WTC11 (cell line): ENCODE measurements around the gene GABBR2.

ENCODE experiments used
- CREB1 ChIP-seq: sonication (generic); formaldehyde crosslinking; IDR thresholded peaks from 2 replicates; pipeline ENCODE4 v1.8.0; 2023; ENCODE audit warnings: mild to moderate bottlenecking, missing genetic modification reagents
- CREM ChIP-seq: sonication (generic); formaldehyde crosslinking; IDR thresholded peaks from 2 replicates; pipeline ENCODE4 v1.8.1; 2022; ENCODE audit warnings: mild to moderate bottlenecking, missing genetic modification reagents, moderate library complexity
- GTF2I ChIP-seq: fragments of 250-450 bp; sonication (Bioruptor Pico); conservative IDR thresholded peaks from 2 replicates; pipeline ENCODE4 v1.4.0; 2021; ENCODE audit warnings: mild to moderate bottlenecking
- MXD4 ChIP-seq: fragments of 250-450 bp; sonication (Bioruptor Pico); IDR thresholded peaks from 2 replicates; pipeline ENCODE4 v1.8.0; 2021; ENCODE audit warnings: mild to moderate bottlenecking, moderate library complexity, borderline replicate concordance
- SP1 ChIP-seq: sonication (generic); formaldehyde crosslinking; conservative IDR thresholded peaks from 2 replicates; pipeline ENCODE4 v1.8.1; 2022; ENCODE audit warnings: missing genetic modification reagents
- TF ChIP-seq, protein P1 (sequence below): fragments of 200-600 bp; IDR thresholded peaks from 2 replicates; pipeline ENCODE4 v1.8.0; 2022; ENCODE audit warnings: antibody characterized with exemption

- TF ChIP-seq, protein P1, sequence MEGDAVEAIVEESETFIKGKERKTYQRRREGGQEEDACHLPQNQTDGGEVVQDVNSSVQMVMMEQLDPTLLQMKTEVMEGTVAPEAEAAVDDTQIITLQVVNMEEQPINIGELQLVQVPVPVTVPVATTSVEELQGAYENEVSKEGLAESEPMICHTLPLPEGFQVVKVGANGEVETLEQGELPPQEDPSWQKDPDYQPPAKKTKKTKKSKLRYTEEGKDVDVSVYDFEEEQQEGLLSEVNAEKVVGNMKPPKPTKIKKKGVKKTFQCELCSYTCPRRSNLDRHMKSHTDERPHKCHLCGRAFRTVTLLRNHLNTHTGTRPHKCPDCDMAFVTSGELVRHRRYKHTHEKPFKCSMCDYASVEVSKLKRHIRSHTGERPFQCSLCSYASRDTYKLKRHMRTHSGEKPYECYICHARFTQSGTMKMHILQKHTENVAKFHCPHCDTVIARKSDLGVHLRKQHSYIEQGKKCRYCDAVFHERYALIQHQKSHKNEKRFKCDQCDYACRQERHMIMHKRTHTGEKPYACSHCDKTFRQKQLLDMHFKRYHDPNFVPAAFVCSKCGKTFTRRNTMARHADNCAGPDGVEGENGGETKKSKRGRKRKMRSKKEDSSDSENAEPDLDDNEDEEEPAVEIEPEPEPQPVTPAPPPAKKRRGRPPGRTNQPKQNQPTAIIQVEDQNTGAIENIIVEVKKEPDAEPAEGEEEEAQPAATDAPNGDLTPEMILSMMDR, result no peak
- TF ChIP-seq CREM (CRISPR knock-in tag) (no peak), SP1 (CRISPR knock-in tag) (no peak), GTF2I (CRISPR knock-in tag) (no peak), MXD4 (CRISPR knock-in tag) (no peak), CREB1 (CRISPR knock-in tag) (no peak)
Observed at GRCh38 chr9:98730871-98731270, 22.1 kb upstream of the GABBR2 start.
